ENCODE results near the gene CFAP210.
"Not testable (repeated sequence)": the region's sequence is repeated elsewhere in the genome, so short reads cannot be mapped to it uniquely, and the experiment has no call there.

- TF ChIP-seq CTCF, POLR2A (IDR thresholded peaks at IDR 0.05): not testable (repeated sequence)
Observed at GRCh38 chr2:169684712-169685111, 9.5 kb downstream of the CFAP210 start.
